H9 (cell line): ENCODE results near the gene KRT78. TPM values are rescaled to one million over a fixed set of nuclear protein-coding genes. Genes with fewer than 3 reads are reported as not detected.

Experiments
- DNase-seq: peaks from one replicate; pipeline ENCODE4 v3.0.0-alpha.2; 2017
- H2AFZ ChIP-seq: one replicate; pipeline ENCODE4 v1.6.1; 2013; ENCODE audit warnings: mild to moderate bottlenecking, low read length, control low read depth, moderate library complexity
- H2AK5ac ChIP-seq: 2 replicates; pipeline ENCODE4 v1.6.1; 2013; ENCODE audit warnings: low read length, control low read depth, mixed read lengths; ENCODE audit not compliant: insufficient read length
- H2BK120ac ChIP-seq: one replicate; pipeline ENCODE4 v1.6.1; 2013; ENCODE audit warnings: low read depth, mild to moderate bottlenecking, low read length, control low read depth, inconsistent platforms; ENCODE audit not compliant: poor library complexity, severe bottlenecking
- H2BK12ac ChIP-seq: 2 replicates; pipeline ENCODE4 v1.6.1; 2013; ENCODE audit warnings: low read length, control low read depth, mixed read lengths, low read depth; ENCODE audit not compliant: insufficient read length
- H2BK15ac ChIP-seq: 2 replicates; pipeline ENCODE4 v1.6.1; 2013; ENCODE audit warnings: low read depth, low read length, control low read depth
- H2BK20ac ChIP-seq: one replicate; pipeline ENCODE4 v1.6.1; 2013; ENCODE audit warnings: low read depth, mild to moderate bottlenecking, low read length, control low read depth, inconsistent platforms; ENCODE audit not compliant: poor library complexity, severe bottlenecking
- H2BK5ac ChIP-seq: 2 replicates; pipeline ENCODE4 v1.6.1; 2013; ENCODE audit warnings: low read length, control low read depth, mixed read lengths; ENCODE audit not compliant: insufficient read length
- H3K14ac ChIP-seq: 2 replicates; pipeline ENCODE4 v1.6.1; 2013; ENCODE audit warnings: low read length, control low read depth; ENCODE audit not compliant: insufficient read depth
- H3K18ac ChIP-seq: 2 replicates; pipeline ENCODE4 v1.6.1; 2013; ENCODE audit warnings: low read depth, mild to moderate bottlenecking, mixed read lengths, low read length, control low read depth; ENCODE audit not compliant: insufficient read length
- H3K23ac ChIP-seq: 2 replicates; pipeline ENCODE4 v1.6.1; 2013; ENCODE audit warnings: low read length, control low read depth, mixed read lengths, low read depth; ENCODE audit not compliant: insufficient read length
- H3K23me2 ChIP-seq: 2 replicates; pipeline ENCODE4 v1.6.1; 2013; ENCODE audit warnings: low read depth, mild to moderate bottlenecking, mixed read lengths, low read length, control low read depth; ENCODE audit not compliant: insufficient read length, poor library complexity, severe bottlenecking
- H3K27ac ChIP-seq: 2 replicates; pipeline ENCODE4 v1.5.1; 2013; ENCODE audit warnings: low read length, control low read depth, mixed read lengths, low read depth; ENCODE audit not compliant: insufficient read length
- H3K27me3 ChIP-seq: 2 replicates; pipeline ENCODE4 v1.6.1; 2013; ENCODE audit warnings: low read length, control low read depth, inconsistent platforms; ENCODE audit not compliant: insufficient read depth
- H3K4ac ChIP-seq: 2 replicates; pipeline ENCODE4 v1.6.1; 2013; ENCODE audit warnings: low read depth, mild to moderate bottlenecking, control low read depth, inconsistent platforms, low read length, moderate library complexity
- H3K4me1 ChIP-seq: 2 replicates; pipeline ENCODE4 v1.6.1; 2013; ENCODE audit warnings: low read length, control low read depth, inconsistent platforms; ENCODE audit not compliant: insufficient read depth
- H3K4me2 ChIP-seq: 2 replicates; pipeline ENCODE4 v1.6.1; 2013; ENCODE audit warnings: low read length, control low read depth, mixed read lengths; ENCODE audit not compliant: insufficient read length, insufficient read depth
- H3K56ac ChIP-seq: 2 replicates; pipeline ENCODE4 v1.6.1; 2013; ENCODE audit warnings: low read depth, mild to moderate bottlenecking, mixed read lengths, low read length, control low read depth; ENCODE audit not compliant: insufficient read length
- H3K79me1 ChIP-seq: 2 replicates; pipeline ENCODE4 v1.6.1; 2013; ENCODE audit warnings: low read depth, mild to moderate bottlenecking, moderate library complexity, low read length, control low read depth, inconsistent platforms; ENCODE audit not compliant: insufficient read depth, poor library complexity, severe bottlenecking
- H3K79me2 ChIP-seq: 2 replicates; pipeline ENCODE4 v1.6.1; 2013; ENCODE audit warnings: low read length, control low read depth, inconsistent platforms; ENCODE audit not compliant: insufficient read depth
- H3K9ac ChIP-seq: 2 replicates; pipeline ENCODE4 v1.6.1; 2013; ENCODE audit warnings: low read length, control low read depth, mixed read lengths; ENCODE audit not compliant: insufficient read length; ENCODE audit errors: extremely low read depth
- H3K9me3 ChIP-seq: one replicate; pipeline ENCODE4 v1.6.1; 2013; ENCODE audit warnings: low read depth, low read length, inconsistent platforms; ENCODE audit not compliant: control insufficient read depth
- H3T11ph ChIP-seq: one replicate; pipeline ENCODE4 v1.6.1; 2013; ENCODE audit warnings: mild to moderate bottlenecking, low read length, control low read depth, inconsistent platforms
- H4K20me1 ChIP-seq: one replicate; pipeline ENCODE4 v1.6.1; 2013; ENCODE audit not compliant: control insufficient read depth, insufficient read length, insufficient read depth
- H4K5ac ChIP-seq: 2 replicates; pipeline ENCODE4 v1.6.1; 2013; ENCODE audit warnings: low read depth, mild to moderate bottlenecking, mixed read lengths, low read length, control low read depth; ENCODE audit not compliant: insufficient read length
- H4K8ac ChIP-seq: replicated peaks from 2 replicates; pipeline ENCODE4 v1.6.1; 2013; ENCODE audit warnings: low read length, control low read depth, mixed read lengths, low read depth; ENCODE audit not compliant: insufficient read length
- H4K91ac ChIP-seq: 2 replicates; pipeline ENCODE4 v1.6.1; 2013; ENCODE audit warnings: low read depth, mild to moderate bottlenecking, moderate library complexity, mixed read lengths, low read length, control low read depth; ENCODE audit not compliant: insufficient read length
- H3K27ac Mint-ChIP-seq, 3 experiments: 2 replicates in 2 of 3; 3 replicates in 1 of 3; pipeline ENCODE4 v1.8.0; 2020 to 2021; ENCODE audit warnings: mixed read lengths in 3 of 3, mild to moderate bottlenecking in 1 of 3, moderate library complexity in 1 of 3
- H3K27me3 Mint-ChIP-seq: 2 replicates; pipeline ENCODE4 v1.8.0; 2021; ENCODE audit warnings: low read depth, mild to moderate bottlenecking, moderate library complexity, mixed read lengths
- H3K36me3 Mint-ChIP-seq, 3 experiments: 2 replicates in 2 of 3; 3 replicates in 1 of 3; pipeline ENCODE4 v1.8.0; 2020 to 2021; ENCODE audit warnings: low read depth in 3 of 3, mixed read lengths in 3 of 3; ENCODE audit not compliant: insufficient read depth in 1 of 3
- H3K4me1 Mint-ChIP-seq, 2 experiments: 2 replicates each; pipeline ENCODE4 v1.8.0; 2020; ENCODE audit warnings: mixed read lengths in 2 of 2
- H3K4me3 Mint-ChIP-seq, 2 experiments: 2 replicates in 1 of 2; 3 replicates in 1 of 2; pipeline ENCODE4 v1.8.0; 2020 to 2021; ENCODE audit warnings: mild to moderate bottlenecking in 2 of 2, mixed read lengths in 2 of 2, moderate library complexity in 1 of 2
- H3K9me3 Mint-ChIP-seq, 2 experiments: 2 replicates in 1 of 2; 3 replicates in 1 of 2; pipeline ENCODE4 v1.8.0; 2020; ENCODE audit warnings: mild to moderate bottlenecking in 2 of 2, mixed read lengths in 2 of 2, moderate library complexity in 1 of 2
- WGBS: extraction: QIAGEN DNeasy Blood & Tissue Kit; methylation state at CpG from one replicate; pipeline ENCODE4 v1.1.7; 2013; ENCODE audit warnings: missing lambda C conversion rate, low lambda C conversion rate, mixed read lengths; ENCODE audit not compliant: insufficient read length; ENCODE audit errors: extremely low coverage; 5-methylcytosine and 5-hydroxymethylcytosine counted together
- total RNA-seq: library from RNA; stranded (reverse); gene quantifications from 2 replicates; pipeline ENCODE4 v1.2.1, GENCODE V29; 2021
- TF ChIP-seq, protein P1 (sequence below): fragments of 200-600 bp; sonication (generic); conservative IDR thresholded peaks from 3 replicates; pipeline ENCODE4 v1.8.0; 2021; ENCODE audit warnings: antibody characterized with exemption, mild to moderate bottlenecking

Gene KRT78
- total RNA-seq, 1 experiment from 2014 or later = not detected

- no peaks in the 10 kb centered on the region for H3K4me1 ChIP-seq
- WGBS = no CpG with 5 or more reads among the region's 12 CpGs
- peak; percentile 29 for DNase-seq
- H3K79me2 ChIP-seq = no peaks in the 10 kb centered on the region
- H2BK15ac ChIP-seq = no peak overlapping the region
- H3K27me3 ChIP-seq = no peaks in the 10 kb centered on the region
- H3K4me1 Mint-ChIP-seq = peaks cover 0 to 4% of the 10 kb centered on the region in 2 experiments; a peak in 1 of 4 replicates
- H3K56ac ChIP-seq = no peak overlapping the region
- H3K23ac ChIP-seq = no peak overlapping the region
- no peak overlapping the region for H2BK12ac ChIP-seq
- no peak overlapping the region for H3K27ac Mint-ChIP-seq
- no peak overlapping the region for H2BK20ac ChIP-seq
- H3K14ac ChIP-seq = no peak overlapping the region; the same call in 1 of the 2 replicates
- H3K9me3 Mint-ChIP-seq = no peaks in the 10 kb centered on the region
- H3K4me2 ChIP-seq = no peak overlapping the region
- H3K4me3 Mint-ChIP-seq = no peak overlapping the region
- H3K27me3 Mint-ChIP-seq = peaks cover 4% of the 10 kb centered on the region
- no peak overlapping the region for H2BK120ac ChIP-seq
- H3T11ph ChIP-seq = no peak overlapping the region
- H4K8ac ChIP-seq = no peak overlapping the region
- no peak overlapping the region for H4K91ac ChIP-seq
- H4K20me1 ChIP-seq = no peaks in the 10 kb centered on the region
- H3K9me3 ChIP-seq = no peaks in the 10 kb centered on the region
- H2AFZ ChIP-seq = no peak overlapping the region
- no peak overlapping the region for H3K9ac ChIP-seq
- H3K4ac ChIP-seq = no peak overlapping the region
- H3K79me1 ChIP-seq = no peaks in the 10 kb centered on the region
- peak overlapping the region; percentile 64 for H2BK5ac ChIP-seq
- H3K27ac ChIP-seq = no peak overlapping the region
- TF ChIP-seq, protein P1, sequence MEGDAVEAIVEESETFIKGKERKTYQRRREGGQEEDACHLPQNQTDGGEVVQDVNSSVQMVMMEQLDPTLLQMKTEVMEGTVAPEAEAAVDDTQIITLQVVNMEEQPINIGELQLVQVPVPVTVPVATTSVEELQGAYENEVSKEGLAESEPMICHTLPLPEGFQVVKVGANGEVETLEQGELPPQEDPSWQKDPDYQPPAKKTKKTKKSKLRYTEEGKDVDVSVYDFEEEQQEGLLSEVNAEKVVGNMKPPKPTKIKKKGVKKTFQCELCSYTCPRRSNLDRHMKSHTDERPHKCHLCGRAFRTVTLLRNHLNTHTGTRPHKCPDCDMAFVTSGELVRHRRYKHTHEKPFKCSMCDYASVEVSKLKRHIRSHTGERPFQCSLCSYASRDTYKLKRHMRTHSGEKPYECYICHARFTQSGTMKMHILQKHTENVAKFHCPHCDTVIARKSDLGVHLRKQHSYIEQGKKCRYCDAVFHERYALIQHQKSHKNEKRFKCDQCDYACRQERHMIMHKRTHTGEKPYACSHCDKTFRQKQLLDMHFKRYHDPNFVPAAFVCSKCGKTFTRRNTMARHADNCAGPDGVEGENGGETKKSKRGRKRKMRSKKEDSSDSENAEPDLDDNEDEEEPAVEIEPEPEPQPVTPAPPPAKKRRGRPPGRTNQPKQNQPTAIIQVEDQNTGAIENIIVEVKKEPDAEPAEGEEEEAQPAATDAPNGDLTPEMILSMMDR = no peak
- no peak overlapping the region for H4K5ac ChIP-seq
- H3K23me2 ChIP-seq = peaks cover 2% of the 10 kb centered on the region
- H2AK5ac ChIP-seq = no peak overlapping the region
- H3K36me3 Mint-ChIP-seq = no peaks in the 10 kb centered on the region
- no peak overlapping the region for H3K18ac ChIP-seq
Measured at GRCh38 chr12:52847335-52848102, 1.3 kb downstream of the KRT78 start.
